GM12865 (cell line): ENCODE results near the gene RRAGD.

Experiments used
- DNase-seq: peaks from one replicate; pipeline ENCODE4 v3.0.0; 2010; ENCODE audit warnings: low read depth
- H3K4me3 ChIP-seq: 2 replicates; pipeline ENCODE4 v1.5.1; 2011; ENCODE audit warnings: mild to moderate bottlenecking, low read depth, low read length, control low read depth
- TF ChIP-seq, protein P1 (sequence below): IDR thresholded peaks from 2 replicates; pipeline ENCODE4 v1.5.1; 2011; ENCODE audit warnings: low read length, control low read depth, low read depth, inconsistent platforms; ENCODE audit not compliant: insufficient read depth; ENCODE audit errors: missing control alignments

RRAGD gene

DNA sequence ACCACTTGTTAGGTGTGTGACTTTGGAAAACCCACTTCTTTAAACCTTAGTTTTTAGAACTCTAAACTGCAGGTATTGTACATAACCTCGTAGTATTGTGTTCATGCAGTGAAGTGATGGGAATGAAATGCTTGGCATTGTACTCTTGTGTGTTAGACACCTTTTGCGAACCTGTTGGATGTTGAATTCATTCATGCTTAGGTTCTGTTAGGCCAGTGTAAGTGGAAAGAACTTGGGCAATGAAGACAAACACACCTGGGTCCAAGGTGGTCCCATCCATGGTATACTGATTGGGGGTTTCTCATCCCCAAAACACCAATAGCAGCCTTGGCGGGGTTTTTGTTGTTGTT lies 22.1 kb upstream of the RRAGD start:
- no peak overlapping the region; the same call in 1 of the 2 replicates for H3K4me3 ChIP-seq

DNA sequence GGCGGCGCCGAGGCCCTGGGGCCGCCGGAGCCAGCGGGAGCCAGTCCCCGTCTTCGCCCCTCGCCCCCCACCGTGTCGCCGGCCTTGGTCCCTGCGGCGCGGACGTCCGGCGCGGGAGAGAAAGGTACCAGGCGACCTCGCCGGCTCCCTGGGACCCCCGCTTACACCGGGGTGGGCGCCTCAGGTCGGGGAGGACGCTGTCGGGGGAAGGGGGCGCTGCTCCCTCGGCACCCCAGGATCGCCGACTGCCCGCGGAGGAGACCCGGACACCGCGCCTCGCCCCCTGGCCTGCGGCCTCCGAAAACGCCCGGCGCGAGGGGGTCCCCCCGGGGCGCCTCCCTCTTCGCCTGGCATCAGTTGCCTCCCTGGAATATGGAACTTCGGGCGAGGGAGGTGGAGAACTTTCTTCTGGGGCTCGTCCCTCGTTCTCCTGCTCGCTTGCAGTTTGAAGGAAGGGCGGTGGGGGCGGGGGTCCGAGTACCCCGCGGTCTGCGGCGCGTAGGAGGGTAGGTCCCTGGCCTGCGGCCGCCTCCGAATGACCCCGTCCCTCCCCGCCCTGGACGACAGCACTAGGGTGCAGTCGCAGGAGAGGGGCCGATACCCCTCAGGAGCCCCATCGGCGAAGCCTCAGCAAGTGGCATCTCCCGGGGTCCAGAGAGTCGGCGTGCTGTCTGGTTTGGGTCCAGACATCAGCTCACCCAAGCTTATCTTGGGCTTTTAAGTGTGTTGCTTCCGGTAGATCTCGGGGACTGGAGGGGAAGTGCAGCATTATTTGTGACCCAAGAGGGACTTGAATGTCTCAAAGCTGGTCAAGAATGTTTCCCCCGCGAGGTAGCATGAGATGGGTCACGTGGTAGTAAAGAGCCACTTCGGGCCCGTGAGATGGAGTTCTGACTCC lies 21.4 kb upstream of the RRAGD start:
- TF ChIP-seq, protein P1, sequence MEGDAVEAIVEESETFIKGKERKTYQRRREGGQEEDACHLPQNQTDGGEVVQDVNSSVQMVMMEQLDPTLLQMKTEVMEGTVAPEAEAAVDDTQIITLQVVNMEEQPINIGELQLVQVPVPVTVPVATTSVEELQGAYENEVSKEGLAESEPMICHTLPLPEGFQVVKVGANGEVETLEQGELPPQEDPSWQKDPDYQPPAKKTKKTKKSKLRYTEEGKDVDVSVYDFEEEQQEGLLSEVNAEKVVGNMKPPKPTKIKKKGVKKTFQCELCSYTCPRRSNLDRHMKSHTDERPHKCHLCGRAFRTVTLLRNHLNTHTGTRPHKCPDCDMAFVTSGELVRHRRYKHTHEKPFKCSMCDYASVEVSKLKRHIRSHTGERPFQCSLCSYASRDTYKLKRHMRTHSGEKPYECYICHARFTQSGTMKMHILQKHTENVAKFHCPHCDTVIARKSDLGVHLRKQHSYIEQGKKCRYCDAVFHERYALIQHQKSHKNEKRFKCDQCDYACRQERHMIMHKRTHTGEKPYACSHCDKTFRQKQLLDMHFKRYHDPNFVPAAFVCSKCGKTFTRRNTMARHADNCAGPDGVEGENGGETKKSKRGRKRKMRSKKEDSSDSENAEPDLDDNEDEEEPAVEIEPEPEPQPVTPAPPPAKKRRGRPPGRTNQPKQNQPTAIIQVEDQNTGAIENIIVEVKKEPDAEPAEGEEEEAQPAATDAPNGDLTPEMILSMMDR, result no peak
- DNase-seq, result peak; percentile 75
- peak overlapping the region; percentile 58 for H3K4me3 ChIP-seq

More for the DNA sequence above, 22.1 kb upstream of the RRAGD start:
- no peak for DNase-seq
- TF ChIP-seq, protein P1, result no peak

DNA sequence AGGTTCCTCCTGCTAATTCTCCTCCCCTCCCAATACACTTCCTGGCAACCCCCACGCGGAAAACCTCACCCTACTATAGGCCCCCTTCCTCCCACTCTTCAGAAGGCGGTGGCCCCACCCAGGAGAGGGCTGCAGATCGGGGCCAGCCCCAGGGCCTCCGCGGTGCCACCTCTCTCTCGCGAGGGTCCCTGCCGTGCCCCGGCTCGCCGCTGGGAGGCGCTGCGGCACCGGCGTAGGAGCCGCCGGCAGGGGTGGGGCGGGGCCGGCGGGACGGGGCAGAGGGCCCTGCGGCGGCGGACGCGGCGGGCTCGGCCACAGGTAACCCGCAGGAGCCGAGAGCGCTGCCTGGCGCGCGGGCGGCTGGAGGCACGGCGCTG lies 20.8 kb upstream of the RRAGD start, which contains the start of gene ANKRD6:
ANKRD6 (plus strand) TSS at position 278 of the 377 bp plus-strand sequence. CDS start 133,825 bp downstream, outside the sequence.
- DNase-seq, result peak; percentile 82
- TF ChIP-seq, protein P1, result peak; percentile 87
- H3K4me3 ChIP-seq, result peak within 1 kb of the TSS; percentile 58

GRCh38 chr6:89430201-89430962 lies 18.3 kb upstream of the RRAGD start:
- DNase-seq, result no peak
- TF ChIP-seq, protein P1, result no peak
- no peak overlapping the region for H3K4me3 ChIP-seq

GRCh38 chr6:89416796-89417195 lies 4.7 kb upstream of the RRAGD start:
- TF ChIP-seq, protein P1, result no peak
- DNase-seq, result no peak
- H3K4me3 ChIP-seq, result no peak overlapping the region

DNA sequence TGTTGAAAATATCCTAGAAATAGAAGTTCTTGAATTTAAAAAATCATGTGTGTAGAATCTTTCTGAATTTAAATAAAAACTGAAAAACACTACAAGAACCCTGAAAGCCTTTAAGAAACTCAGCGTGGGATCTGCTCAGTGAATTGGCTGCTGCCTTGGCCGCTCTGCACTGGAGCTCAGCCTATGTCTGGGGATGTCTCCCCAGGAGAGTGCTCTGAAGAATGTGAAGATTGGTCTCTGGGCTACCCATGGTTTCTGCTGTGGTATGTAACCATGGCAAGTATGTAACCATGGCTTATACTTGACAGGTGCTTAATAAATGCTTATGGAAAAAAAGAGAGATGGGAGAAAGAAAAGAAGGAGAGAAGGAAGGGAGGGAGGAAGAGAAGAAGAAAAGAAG lies 3.1 kb upstream of the RRAGD start:
- no peak for DNase-seq
- TF ChIP-seq, protein P1, result no peak
- no peak overlapping the region for H3K4me3 ChIP-seq
